ENCODE data around the gene SMC5.

- TF ChIP-seq CTCF (IDR thresholded peaks at IDR 0.05) (no peak), EP300 (IDR thresholded peaks at IDR 0.05) (no peak)
Observed at GRCh38 chr9:70232476-70232875, 26.3 kb upstream of the SMC5 start.
